HepG2 (cell line): ENCODE measurements around the gene ATP8A1. TPM values are rescaled to one million over a fixed set of nuclear protein-coding genes. Genes with fewer than 3 reads are reported as not detected.

Source experiments
- ARNTL ChIP-seq: sonication (generic); formaldehyde crosslinking; IDR thresholded peaks from 2 replicates; pipeline ENCODE4 v1.4.0; 2020; ENCODE audit warnings: mild to moderate bottlenecking, missing genetic modification reagents
- CHCHD3 ChIP-seq: sonication (generic); formaldehyde crosslinking; IDR thresholded peaks from 2 replicates; pipeline ENCODE4 v1.8.0; 2022; ENCODE audit warnings: mild to moderate bottlenecking, missing genetic modification reagents, moderate library complexity
- CREB1 ChIP-seq, 2 experiments: fragments of 450-650 bp in 1 of 2; IDR thresholded peaks; 2 replicates each; pipeline ENCODE4 v1.6.1; 2016 to 2017; ENCODE audit warnings: control low read depth in 1 of 2, mild to moderate bottlenecking in 1 of 2, missing compliant biosample characterization in 1 of 2, missing genetic modification characterization in 1 of 2
- E2F1 ChIP-seq: sonication (generic); formaldehyde crosslinking; IDR thresholded peaks from 2 replicates; pipeline ENCODE4 v1.5.0; 2020; ENCODE audit warnings: missing genetic modification reagents
- ELF1 ChIP-seq: sonication (generic); formaldehyde crosslinking; IDR thresholded peaks from 2 replicates; pipeline ENCODE4 v1.4.0; 2020; ENCODE audit warnings: missing genetic modification reagents
- GZF1 ChIP-seq: sonication (generic); formaldehyde crosslinking; IDR thresholded peaks from 2 replicates; pipeline ENCODE4 v1.5.1; 2020; ENCODE audit warnings: mild to moderate bottlenecking, missing genetic modification reagents
- IKZF4 ChIP-seq: sonication (generic); formaldehyde crosslinking; IDR thresholded peaks from 2 replicates; pipeline ENCODE4 v1.5.1; 2020; ENCODE audit warnings: borderline replicate concordance, mild to moderate bottlenecking, low read depth, missing genetic modification reagents; ENCODE audit errors: not compliant biosample characterization
- KLF11 ChIP-seq: IDR thresholded peaks from 2 replicates; pipeline ENCODE4 v1.6.1; 2016; ENCODE audit warnings: missing compliant biosample characterization
- MLLT10 ChIP-seq: sonication (generic); formaldehyde crosslinking; IDR thresholded peaks from 2 replicates; pipeline ENCODE4 v1.4.0; 2020; ENCODE audit warnings: missing genetic modification reagents
- NBN ChIP-seq: fragments of 450-650 bp; conservative IDR thresholded peaks from 2 replicates; pipeline ENCODE4 v1.6.1; 2017
- NCOA1 ChIP-seq: sonication (generic); formaldehyde crosslinking; IDR thresholded peaks from 2 replicates; pipeline ENCODE4 v1.9.0; 2021; ENCODE audit warnings: missing genetic modification reagents
- POGK ChIP-seq: sonication (generic); formaldehyde crosslinking; conservative IDR thresholded peaks from 2 replicates; pipeline ENCODE4 v1.8.0; 2022; ENCODE audit warnings: mild to moderate bottlenecking, moderate library complexity, missing genetic modification reagents
- SAP130 ChIP-seq: IDR thresholded peaks from 2 replicates; pipeline ENCODE4 v1.6.1; 2016; ENCODE audit warnings: low read depth
- THAP11 ChIP-seq: IDR thresholded peaks from 2 replicates; pipeline ENCODE4 v1.6.1; 2016; ENCODE audit warnings: missing biosample characterization, missing genetic modification reagents
- ZNF143 ChIP-seq: sonication (generic); formaldehyde crosslinking; IDR thresholded peaks from 2 replicates; pipeline ENCODE4 v1.4.0; 2020; ENCODE audit warnings: missing genetic modification reagents
- ZNF207 ChIP-seq: fragments of 450-650 bp; IDR thresholded peaks from 2 replicates; pipeline ENCODE4 v1.6.1; 2016; ENCODE audit warnings: antibody characterized with exemption, borderline replicate concordance
- ZNF251 ChIP-seq: sonication (generic); formaldehyde crosslinking; IDR thresholded peaks from 2 replicates; pipeline ENCODE4 v1.9.0; 2021; ENCODE audit warnings: mild to moderate bottlenecking, missing genetic modification reagents
- ZNF557 ChIP-seq: sonication (generic); formaldehyde crosslinking; IDR thresholded peaks from 2 replicates; pipeline ENCODE4 v1.4.0; 2020; ENCODE audit warnings: missing genetic modification reagents
- ZNF776 ChIP-seq: sonication (generic); formaldehyde crosslinking; IDR thresholded peaks from 2 replicates; pipeline ENCODE4 v1.4.0; 2020; ENCODE audit warnings: mild to moderate bottlenecking, missing genetic modification reagents
- ZNF792 ChIP-seq: IDR thresholded peaks from 2 replicates; pipeline ENCODE4 v1.6.1; 2016
- polyA plus RNA-seq, 8 experiments: library from polyadenylated mRNA; depleted of rRNA in 3 of 8; stranded (reverse) in 7 of 8; unstranded in 1 of 8; fragments of >200 nt; fragmentation: Illumina TruSeq in 4 of 8; extraction: Trizol in 4 of 8; gene quantifications; 2 replicates each; pipeline versions ENCODE4 v1.2.1 to v1.2.3, GENCODE V29; 2011 to 2016; ENCODE audit warnings: low read depth in 4 of 8, missing spikeins in 1 of 8, mixed read lengths in 1 of 8; ENCODE audit not compliant: insufficient read depth in 1 of 8
- total RNA-seq, 5 experiments: library from RNA; depleted of rRNA; stranded (reverse); fragments of >200 nt; fragmentation: Illumina TruSeq; extraction: Trizol; gene quantifications; 2 replicates each; pipeline ENCODE4 v1.2.3, GENCODE V29; 2016; ENCODE audit warnings: low read depth in 1 of 5
- TF ChIP-seq, protein P1 (sequence below): sonication (generic); formaldehyde crosslinking; IDR thresholded peaks from 2 replicates; pipeline ENCODE4 v1.4.0; 2020; ENCODE audit warnings: missing genetic modification reagents
- TF ChIP-seq, protein P2 (sequence below): IDR thresholded peaks from 2 replicates; pipeline ENCODE4 v1.6.1; 2016; ENCODE audit warnings: low read depth, borderline replicate concordance
- TF ChIP-seq, protein P3 (sequence below): sonication (generic); formaldehyde crosslinking; IDR thresholded peaks from 2 replicates; pipeline ENCODE4 v1.4.0; 2020; ENCODE audit warnings: missing genetic modification reagents

Gene ATP8A1
- total and polyA plus RNA-seq, 2 of the 13 experiments (the other 11 are each of a cell fraction or from before 2014, with no cell fraction given), result 1.7 to 6.2 TPM

DNA sequence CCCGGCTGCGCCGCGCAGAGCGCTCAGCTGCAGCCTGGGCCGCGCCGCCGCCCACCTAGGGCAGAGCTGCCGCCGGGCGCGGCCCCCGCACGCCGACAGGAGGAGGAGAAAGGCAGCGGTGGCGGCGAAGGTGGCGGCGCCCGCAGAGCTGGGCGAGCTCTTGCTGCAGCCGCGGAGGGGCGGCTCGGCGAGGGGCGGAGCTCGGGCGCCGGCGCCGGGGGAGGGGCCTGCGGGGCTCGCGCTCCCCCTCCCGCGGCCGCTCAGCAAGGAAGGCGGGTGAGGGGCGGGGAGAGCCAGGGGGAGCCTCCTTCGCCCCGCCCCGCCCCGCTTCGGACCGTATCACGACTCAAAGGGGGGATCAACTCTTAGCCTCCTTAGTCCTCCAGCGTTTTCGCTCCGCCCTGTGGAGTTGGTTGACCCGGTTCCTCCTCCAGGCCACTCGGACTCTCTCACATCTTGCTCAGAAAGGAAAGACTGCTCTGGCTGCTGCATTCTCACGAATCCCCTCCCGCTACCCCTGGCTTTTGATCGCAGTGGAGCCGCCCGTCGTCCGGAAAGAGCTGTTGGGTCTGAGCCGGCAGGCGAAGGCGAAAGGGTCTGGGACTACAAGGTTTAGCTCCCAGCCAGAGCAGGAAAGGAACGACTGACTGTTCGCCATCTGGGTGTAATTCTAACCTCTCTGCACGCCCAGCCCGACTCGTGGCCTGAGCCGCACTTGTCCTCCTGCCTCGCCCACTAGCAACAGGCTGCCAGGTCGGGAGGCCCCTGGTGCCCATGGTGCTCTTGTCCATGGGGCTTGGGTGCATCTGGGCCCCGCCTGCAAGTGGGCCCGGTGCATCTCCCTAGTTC, at the start of gene ATP8A1 (continued):
- TF ChIP-seq SAP130 (peak; percentile 57; the same call in 1 of the 2 replicates), IKZF4 (CRISPR knock-in tag) (no peak), ZNF143 (CRISPR knock-in tag) (peak; percentile 30; the same call in 1 of the 2 replicates), E2F1 (CRISPR knock-in tag) (no peak), CREB1 (IDR thresholded peaks at IDR 0.05) (no peak), CREB1 (CRISPR knock-in tag; IDR thresholded peaks at IDR 0.05) (peak; percentile 55; the same call in 1 of the 2 replicates), ELF1 (CRISPR knock-in tag) (peak; percentile 62), NBN (no peak), ZNF251 (0 out of 2 replicates have a peak, but pooled peaks have one; percentile 47), CHCHD3 (no peak), ZNF792 (CRISPR knock-in tag) (peak; percentile 34; the same call in 1 of the 2 replicates), NCOA1 (no peak; the same call in 1 of the 2 replicates), ZNF776 (CRISPR knock-in tag) (no peak), THAP11 (CRISPR knock-in tag) (0 out of 2 replicates have a peak, but pooled peaks have one; percentile 12), MLLT10 (no peak), GZF1 (CRISPR knock-in tag) (no peak), POGK (CRISPR knock-in tag) (no peak; the same call in 1 of the 2 replicates), ARNTL (CRISPR knock-in tag) (0 out of 2 replicates have a peak, but pooled peaks have one; percentile 40), ZNF557 (CRISPR knock-in tag) (no peak), KLF11 (CRISPR knock-in tag) (no peak), ZNF207 (no peak)
- TF ChIP-seq, protein P1, sequence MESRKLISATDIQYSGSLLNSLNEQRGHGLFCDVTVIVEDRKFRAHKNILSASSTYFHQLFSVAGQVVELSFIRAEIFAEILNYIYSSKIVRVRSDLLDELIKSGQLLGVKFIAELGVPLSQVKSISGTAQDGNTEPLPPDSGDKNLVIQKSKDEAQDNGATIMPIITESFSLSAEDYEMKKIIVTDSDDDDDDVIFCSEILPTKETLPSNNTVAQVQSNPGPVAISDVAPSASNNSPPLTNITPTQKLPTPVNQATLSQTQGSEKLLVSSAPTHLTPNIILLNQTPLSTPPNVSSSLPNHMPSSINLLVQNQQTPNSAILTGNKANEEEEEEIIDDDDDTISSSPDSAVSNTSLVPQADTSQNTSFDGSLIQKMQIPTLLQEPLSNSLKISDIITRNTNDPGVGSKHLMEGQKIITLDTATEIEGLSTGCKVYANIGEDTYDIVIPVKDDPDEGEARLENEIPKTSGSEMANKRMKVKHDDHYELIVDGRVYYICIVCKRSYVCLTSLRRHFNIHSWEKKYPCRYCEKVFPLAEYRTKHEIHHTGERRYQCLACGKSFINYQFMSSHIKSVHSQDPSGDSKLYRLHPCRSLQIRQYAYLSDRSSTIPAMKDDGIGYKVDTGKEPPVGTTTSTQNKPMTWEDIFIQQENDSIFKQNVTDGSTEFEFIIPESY (CRISPR knock-in tag), result 0 out of 2 replicates have a peak, but pooled peaks have one; percentile 13
- TF ChIP-seq, protein P2, sequence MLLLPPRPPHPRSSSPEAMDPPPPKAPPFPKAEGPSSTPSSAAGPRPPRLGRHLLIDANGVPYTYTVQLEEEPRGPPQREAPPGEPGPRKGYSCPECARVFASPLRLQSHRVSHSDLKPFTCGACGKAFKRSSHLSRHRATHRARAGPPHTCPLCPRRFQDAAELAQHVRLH (CRISPR knock-in tag), result no peak
- TF ChIP-seq, protein P3, sequence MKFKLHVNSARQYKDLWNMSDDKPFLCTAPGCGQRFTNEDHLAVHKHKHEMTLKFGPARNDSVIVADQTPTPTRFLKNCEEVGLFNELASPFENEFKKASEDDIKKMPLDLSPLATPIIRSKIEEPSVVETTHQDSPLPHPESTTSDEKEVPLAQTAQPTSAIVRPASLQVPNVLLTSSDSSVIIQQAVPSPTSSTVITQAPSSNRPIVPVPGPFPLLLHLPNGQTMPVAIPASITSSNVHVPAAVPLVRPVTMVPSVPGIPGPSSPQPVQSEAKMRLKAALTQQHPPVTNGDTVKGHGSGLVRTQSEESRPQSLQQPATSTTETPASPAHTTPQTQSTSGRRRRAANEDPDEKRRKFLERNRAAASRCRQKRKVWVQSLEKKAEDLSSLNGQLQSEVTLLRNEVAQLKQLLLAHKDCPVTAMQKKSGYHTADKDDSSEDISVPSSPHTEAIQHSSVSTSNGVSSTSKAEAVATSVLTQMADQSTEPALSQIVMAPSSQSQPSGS (CRISPR knock-in tag), result peak; percentile 55
